CD14-positive monocyte (primary cell): ENCODE measurements around the gene RYR2. TPM values are rescaled to one million over a fixed set of nuclear protein-coding genes. Genes with fewer than 3 reads are reported as not detected.

Experiments used
- DNase-seq, 3 donors: peaks; one replicate each; pipeline ENCODE4 v3.0.0-alpha.2; 2011 to 2022
- H2AFZ ChIP-seq: 2 replicates; pipeline ENCODE4 v1.6.0; 2012; ENCODE audit warnings: mild to moderate bottlenecking, low read depth, low read length, inconsistent platforms; ENCODE audit not compliant: insufficient read depth, poor library complexity, severe bottlenecking
- H3K27ac ChIP-seq, 2 donors: 1 replicate in 1 of 2; 2 replicates in 1 of 2; pipeline ENCODE4 v1.5.1; 2012 to 2013; ENCODE audit warnings: low read length in 2 of 2, control low read depth in 1 of 2, inconsistent platforms in 1 of 2, low read depth in 1 of 2, mild to moderate bottlenecking in 1 of 2
- H3K27me3 ChIP-seq, 2 donors: one replicate each; pipeline versions ENCODE4 v1.6.0 to v1.6.1; 2011 to 2013; ENCODE audit warnings: low read length in 2 of 2; ENCODE audit not compliant: control insufficient read depth in 2 of 2, insufficient read depth in 2 of 2
- H3K36me3 ChIP-seq, 2 donors: replicated peaks in 1 of 2; 1 replicate in 1 of 2; 2 replicates in 1 of 2; pipeline versions ENCODE4 v1.5.1 to v1.6.1; 2012 to 2013; ENCODE audit warnings: low read length in 2 of 2, control low read depth in 1 of 2, inconsistent platforms in 1 of 2, mild to moderate bottlenecking in 1 of 2; ENCODE audit not compliant: insufficient read depth in 2 of 2, control insufficient read depth in 1 of 2
- H3K4me1 ChIP-seq, 2 donors: 1 replicate in 1 of 2; 2 replicates in 1 of 2; pipeline versions ENCODE4 v1.5.1 to v1.6.1; 2012 to 2013; ENCODE audit warnings: low read length in 2 of 2, control low read depth in 1 of 2, inconsistent platforms in 1 of 2, mild to moderate bottlenecking in 1 of 2, moderate library complexity in 1 of 2; ENCODE audit not compliant: insufficient read depth in 2 of 2, control insufficient read depth in 1 of 2
- H3K4me2 ChIP-seq: replicated peaks from 2 replicates; pipeline ENCODE3; 2012; ENCODE audit warnings: low read length, moderate library complexity, mild to moderate bottlenecking; ENCODE audit not compliant: poor library complexity, severe bottlenecking; ENCODE audit errors: extremely low read depth
- H3K4me3 ChIP-seq, 3 experiments: fragments of 200-600 bp in 1 of 3; sonication (generic) in 1 of 3; replicated peaks in 1 of 3; 1 replicate in 2 of 3; 2 replicates in 1 of 3; pipeline ENCODE4 v1.5.1; 2011 to 2013; ENCODE audit warnings: low read length in 3 of 3, mild to moderate bottlenecking in 3 of 3, control low read depth in 2 of 3, low read depth in 2 of 3, inconsistent platforms in 1 of 3, moderate library complexity in 1 of 3
- H3K79me2 ChIP-seq: 2 replicates; pipeline ENCODE4 v1.6.0; 2012; ENCODE audit warnings: mild to moderate bottlenecking, control low read depth, inconsistent platforms, low read length, moderate library complexity; ENCODE audit not compliant: insufficient read depth
- H3K9ac ChIP-seq: 2 replicates; pipeline ENCODE4 v1.6.0; 2017; ENCODE audit warnings: low read length, mild to moderate bottlenecking; ENCODE audit not compliant: insufficient read depth, poor library complexity, severe bottlenecking
- H3K9me3 ChIP-seq, 2 donors: replicated peaks in 1 of 2; 1 replicate in 1 of 2; 2 replicates in 1 of 2; pipeline versions ENCODE4 v1.5.1 to v1.6.1; 2012 to 2013; ENCODE audit warnings: low read length in 2 of 2, control low read depth in 1 of 2; ENCODE audit not compliant: control insufficient read depth in 1 of 2, insufficient read depth in 1 of 2
- H4K20me1 ChIP-seq: 2 replicates; pipeline ENCODE4 v1.6.0; 2012; ENCODE audit warnings: mild to moderate bottlenecking, low read length, control low read depth, moderate library complexity; ENCODE audit not compliant: insufficient read depth
- H3K27ac Mint-ChIP-seq, 7 donors: one replicate each; pipeline ENCODE4 v1.8.0; 2020; ENCODE audit warnings: mild to moderate bottlenecking in 7 of 7, mixed read lengths in 7 of 7, moderate library complexity in 6 of 7, inconsistent platforms in 2 of 7
- H3K27me3 Mint-ChIP-seq, 3 donors: one replicate each; pipeline ENCODE4 v1.8.0; 2021 to 2022; ENCODE audit warnings: low read depth in 3 of 3, mild to moderate bottlenecking in 3 of 3, mixed read lengths in 3 of 3, moderate library complexity in 3 of 3, inconsistent platforms in 1 of 3
- H3K36me3 Mint-ChIP-seq, 2 donors: one replicate each; pipeline ENCODE4 v1.8.0; 2020; ENCODE audit warnings: mixed read lengths in 2 of 2, inconsistent platforms in 1 of 2, mild to moderate bottlenecking in 1 of 2
- H3K4me1 Mint-ChIP-seq: one replicate; pipeline ENCODE4 v1.8.0; 2020; ENCODE audit warnings: mild to moderate bottlenecking, mixed read lengths
- H3K4me3 Mint-ChIP-seq, 2 donors: one replicate each; pipeline ENCODE4 v1.8.0; 2020; ENCODE audit warnings: mild to moderate bottlenecking in 2 of 2, mixed read lengths in 2 of 2, moderate library complexity in 1 of 2
- H3K9me3 Mint-ChIP-seq, 7 donors: one replicate each; pipeline ENCODE4 v1.8.0; 2020 to 2022; ENCODE audit warnings: mixed read lengths in 7 of 7, mild to moderate bottlenecking in 6 of 7, moderate library complexity in 6 of 7, inconsistent platforms in 2 of 7
- CTCF ChIP-seq: fragments of 200-600 bp; IDR thresholded peaks from one replicate; pipeline ENCODE4 v1.8.0; 2022; ENCODE audit warnings: antibody characterized with exemption, mild to moderate bottlenecking
- WGBS: methylation state at CpG from one replicate; pipeline ENCODE4 v1.1.5; 2013; ENCODE audit warnings: missing lambda C conversion rate; ENCODE audit not compliant: insufficient coverage; 5-methylcytosine and 5-hydroxymethylcytosine counted together
- intact Hi-C, 2 donors: fragments of 100-400 bp; cut with micrococcal nuclease; formaldehyde crosslinking; loops; one replicate each; pipeline versions ENCODE4 v1.15.0 to v1.15.1; 2023
- polyA plus RNA-seq, 3 donors: library from polyadenylated mRNA; depleted of rRNA in 1 of 3; unstranded in 2 of 3; stranded (reverse) in 1 of 3; fragments of 300-500 nt in 2 of 3; fragments of >200 nt in 1 of 3; fragmentation: Illumina TruSeq in 2 of 3; gene quantifications; 1 replicate in 2 of 3; 2 replicates in 1 of 3; pipeline ENCODE4 v1.2.3, GENCODE V29; 2012 to 2021

The RYR2 gene
- polyA plus RNA-seq, 3 donors: not detected

- Histone ChIP-seq H3K27ac (no peak overlapping the region), H3K4me3 (no peak overlapping the region), H3K9me3 (peaks cover 0 to 4% of the 10 kb centered on the region in 2 donors), H3K79me2 (no peaks in the 10 kb centered on the region), H3K4me1 (no peaks in the 10 kb centered on the region), H2AFZ (no peak overlapping the region), H3K27me3 (no peaks in the 10 kb centered on the region), H3K36me3 (no peaks in the 10 kb centered on the region), H3K4me2 (no peak overlapping the region), H4K20me1 (no peaks in the 10 kb centered on the region), H3K9ac (no peak overlapping the region)
- TF ChIP-seq CTCF: no peak
- no peaks in the 10 kb centered on the region for H3K36me3 Mint-ChIP-seq
- peaks cover 0 to 1% (median 0%) of the 10 kb centered on the region in 3 donors for H3K27me3 Mint-ChIP-seq
- H3K4me1 Mint-ChIP-seq: no peaks in the 10 kb centered on the region
- no peak for DNase-seq
- H3K4me3 Mint-ChIP-seq: no peak overlapping the region
- peaks cover 0 to 6% (median 4%) of the 10 kb centered on the region in 7 donors for H3K9me3 Mint-ChIP-seq
- WGBS: 61% methylated on average over 3 of the region's 4 CpGs
- no peak overlapping the region for H3K27ac Mint-ChIP-seq
- intact Hi-C loops: no loop called here
Observed at GRCh38 chr1:237261198-237261597, 219.2 kb downstream of the RYR2 start.

- no peak overlapping the region for H3K27ac Mint-ChIP-seq
- TF ChIP-seq CTCF: no peak
- intact Hi-C loops: no loop called here
- no peak overlapping the region for H3K4me3 ChIP-seq
- H3K4me3 Mint-ChIP-seq: no peak overlapping the region
- no peak overlapping the region for H3K27ac ChIP-seq
- H3K4me2 ChIP-seq: no peak overlapping the region
- no peaks in the 10 kb centered on the region for H3K27me3 ChIP-seq
- H3K27me3 Mint-ChIP-seq: no peaks in the 10 kb centered on the region
- no peaks in the 10 kb centered on the region for H3K36me3 Mint-ChIP-seq
- no peaks in the 10 kb centered on the region for H3K4me1 Mint-ChIP-seq
- DNase-seq: no peak
- no peaks in the 10 kb centered on the region for H4K20me1 ChIP-seq
- H3K9me3 ChIP-seq: no peaks in the 10 kb centered on the region
- H3K36me3 ChIP-seq: no peaks in the 10 kb centered on the region
- no CpG with 5 or more reads among the region's 2 CpGs for WGBS
- H3K9me3 Mint-ChIP-seq: peaks cover 0 to 3% (median 0%) of the 10 kb centered on the region in 7 donors
- no peaks in the 10 kb centered on the region for H3K4me1 ChIP-seq
- no peak overlapping the region for H2AFZ ChIP-seq
- H3K9ac ChIP-seq: no peak overlapping the region
- no peaks in the 10 kb centered on the region for H3K79me2 ChIP-seq
Observed at GRCh38 chr1:237267743-237268142, 225.8 kb downstream of the RYR2 start.
